Parathyroid adenoma (tissue), 2 donors: Measurements from ENCODE around the gene NTSR1.

Experiments
- H2AFZ ChIP-seq: fragments of 300-600 bp; sonication (generic); one replicate; pipeline ENCODE4 v1.7.0; 2017; ENCODE audit warnings: antibody characterized with exemption, mild to moderate bottlenecking
- H3K27ac ChIP-seq: fragments of 300-600 bp; sonication (generic); one replicate; pipeline ENCODE4 v1.7.0; 2017
- H3K27me3 ChIP-seq: fragments of 300-600 bp; sonication (generic); one replicate; pipeline ENCODE4 v1.7.0; 2017; ENCODE audit warnings: low read length; ENCODE audit not compliant: control insufficient read depth, insufficient read depth
- H3K36me3 ChIP-seq: fragments of 300-600 bp; sonication (generic); one replicate; pipeline ENCODE4 v1.7.0; 2017; ENCODE audit warnings: low read length; ENCODE audit not compliant: control insufficient read depth, insufficient read depth
- H3K4me1 ChIP-seq: fragments of 300-600 bp; sonication (generic); one replicate; pipeline ENCODE4 v1.7.0; 2017; ENCODE audit warnings: control low read depth
- H3K4me2 ChIP-seq: fragments of 300-600 bp; sonication (generic); one replicate; pipeline ENCODE4 v1.7.0; 2017; ENCODE audit warnings: low read length
- H3K4me3 ChIP-seq: fragments of 300-600 bp; sonication (generic); one replicate; pipeline ENCODE4 v1.7.0; 2017; ENCODE audit warnings: low read depth, low read length
- H3K79me2 ChIP-seq: fragments of 300-600 bp; sonication (generic); one replicate; pipeline ENCODE4 v1.7.0; 2017; ENCODE audit warnings: control low read depth
- H3K9ac ChIP-seq: fragments of 300-600 bp; sonication (generic); one replicate; pipeline ENCODE4 v1.7.0; 2017; ENCODE audit warnings: mild to moderate bottlenecking
- H3K9me3 ChIP-seq: fragments of 300-600 bp; sonication (generic); one replicate; pipeline ENCODE4 v1.7.0; 2017; ENCODE audit warnings: low read length; ENCODE audit not compliant: control insufficient read depth
- TF ChIP-seq, protein P1 (sequence below): fragments of 300-600 bp; sonication (generic); IDR thresholded peaks from one replicate; pipeline ENCODE4 v1.7.0; 2017; ENCODE audit warnings: antibody characterized with exemption, mild to moderate bottlenecking
- donor health status: primary hyperparathyroidism.

NTSR1 gene

DNA sequence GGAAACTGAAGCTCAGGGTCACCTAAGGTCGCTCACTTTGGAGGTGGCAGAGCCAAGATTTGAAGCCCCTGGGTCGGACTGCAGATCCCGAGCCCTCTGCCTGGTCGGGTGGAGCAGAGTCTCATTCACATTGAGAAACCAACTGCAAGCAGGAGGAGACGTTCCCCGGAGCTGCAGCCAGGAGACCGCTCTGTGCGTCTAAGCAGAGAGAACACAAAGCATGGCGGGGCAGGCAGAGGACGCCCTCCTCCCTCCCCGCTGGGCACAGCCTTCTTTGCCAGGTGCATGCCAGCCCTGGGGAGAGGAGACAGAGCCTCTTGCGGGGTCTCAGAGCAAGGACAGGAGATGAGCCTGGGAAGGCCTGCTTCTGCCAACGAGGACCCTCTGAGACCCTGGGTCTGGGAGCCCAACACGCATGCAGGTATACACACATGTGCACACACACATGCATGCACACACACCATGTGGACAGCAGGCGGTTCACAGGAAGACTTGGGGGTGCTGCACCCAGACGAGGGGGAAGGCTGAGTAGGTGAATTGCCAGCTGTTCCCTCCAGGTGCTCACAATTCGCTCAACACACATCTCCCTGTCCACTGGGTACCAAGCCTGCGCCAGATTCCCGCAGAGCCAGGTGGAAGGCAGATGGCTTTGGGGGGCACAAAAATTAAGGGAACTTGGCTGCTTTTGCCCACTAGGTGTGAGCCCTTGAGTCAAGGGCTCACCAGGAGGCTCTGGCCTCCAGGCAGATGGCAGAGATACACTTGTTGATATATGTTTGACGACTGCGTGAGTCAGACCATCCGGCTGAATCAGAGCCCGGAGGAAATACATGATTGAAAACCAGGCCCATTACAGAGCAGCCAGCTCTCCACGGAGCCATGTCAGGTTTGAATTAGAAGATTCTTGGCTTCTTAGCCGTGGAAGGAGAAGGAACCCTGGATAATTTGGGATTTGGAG is 5.5 kb upstream of the NTSR1 start:
- TF ChIP-seq, protein P1, sequence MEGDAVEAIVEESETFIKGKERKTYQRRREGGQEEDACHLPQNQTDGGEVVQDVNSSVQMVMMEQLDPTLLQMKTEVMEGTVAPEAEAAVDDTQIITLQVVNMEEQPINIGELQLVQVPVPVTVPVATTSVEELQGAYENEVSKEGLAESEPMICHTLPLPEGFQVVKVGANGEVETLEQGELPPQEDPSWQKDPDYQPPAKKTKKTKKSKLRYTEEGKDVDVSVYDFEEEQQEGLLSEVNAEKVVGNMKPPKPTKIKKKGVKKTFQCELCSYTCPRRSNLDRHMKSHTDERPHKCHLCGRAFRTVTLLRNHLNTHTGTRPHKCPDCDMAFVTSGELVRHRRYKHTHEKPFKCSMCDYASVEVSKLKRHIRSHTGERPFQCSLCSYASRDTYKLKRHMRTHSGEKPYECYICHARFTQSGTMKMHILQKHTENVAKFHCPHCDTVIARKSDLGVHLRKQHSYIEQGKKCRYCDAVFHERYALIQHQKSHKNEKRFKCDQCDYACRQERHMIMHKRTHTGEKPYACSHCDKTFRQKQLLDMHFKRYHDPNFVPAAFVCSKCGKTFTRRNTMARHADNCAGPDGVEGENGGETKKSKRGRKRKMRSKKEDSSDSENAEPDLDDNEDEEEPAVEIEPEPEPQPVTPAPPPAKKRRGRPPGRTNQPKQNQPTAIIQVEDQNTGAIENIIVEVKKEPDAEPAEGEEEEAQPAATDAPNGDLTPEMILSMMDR = no peak
- no peak overlapping the region for H3K4me3 ChIP-seq
- no peak overlapping the region for H3K4me2 ChIP-seq
- H3K9me3 ChIP-seq = no peaks in the 10 kb centered on the region
- H3K27me3 ChIP-seq = no peaks in the 10 kb centered on the region
- H3K36me3 ChIP-seq = no peaks in the 10 kb centered on the region
- no peak overlapping the region for H2AFZ ChIP-seq
- H3K4me1 ChIP-seq = no peaks in the 10 kb centered on the region
- H3K79me2 ChIP-seq = no peaks in the 10 kb centered on the region
- no peak overlapping the region for H3K27ac ChIP-seq
- no peak overlapping the region for H3K9ac ChIP-seq

- H3K36me3 ChIP-seq = no peaks in the 10 kb centered on the region
- no peaks in the 10 kb centered on the region for H3K4me1 ChIP-seq
- H3K4me3 ChIP-seq = no peak overlapping the region
- TF ChIP-seq, protein P1 = no peak
- H2AFZ ChIP-seq = no peak overlapping the region
- H3K27me3 ChIP-seq = no peaks in the 10 kb centered on the region
- H3K79me2 ChIP-seq = no peaks in the 10 kb centered on the region
- no peaks in the 10 kb centered on the region for H3K9me3 ChIP-seq
- no peak overlapping the region for H3K9ac ChIP-seq
- no peak overlapping the region for H3K27ac ChIP-seq
- H3K4me2 ChIP-seq = no peak overlapping the region
Measured at GRCh38 chr20:62703853-62704228, 4.8 kb upstream of the NTSR1 start.

DNA sequence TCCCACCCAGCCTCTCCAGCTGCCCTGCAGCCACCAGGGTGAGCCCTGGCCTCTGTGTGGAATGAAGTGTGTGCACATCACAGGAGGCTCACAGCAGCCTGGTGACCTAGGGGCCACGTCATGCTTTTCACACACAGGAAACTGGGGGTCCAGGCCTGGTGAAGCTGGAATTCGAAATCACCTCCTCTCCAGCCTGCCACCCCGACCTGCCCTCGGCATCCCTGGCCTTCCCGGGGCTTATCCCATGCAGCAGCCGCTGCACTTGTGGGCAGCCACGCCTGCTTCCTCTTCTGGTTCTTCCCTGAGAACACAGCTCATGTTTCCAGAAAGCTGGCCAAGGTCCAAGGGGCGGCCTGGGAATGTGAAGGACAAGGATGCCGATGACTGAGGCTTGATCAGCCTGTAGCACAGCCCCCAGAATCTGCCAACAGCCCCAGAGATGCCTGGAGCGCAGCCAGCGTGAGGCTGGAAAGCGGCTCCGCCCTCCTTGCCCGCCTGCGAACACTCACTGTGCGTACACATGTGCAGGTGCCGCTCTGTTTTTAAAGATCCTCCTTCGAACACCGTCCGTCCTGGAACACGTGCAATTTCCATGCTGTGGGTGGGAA is 4.2 kb upstream of the NTSR1 start:
- Histone ChIP-seq H2AFZ (no peak overlapping the region), H3K4me2 (no peak overlapping the region), H3K36me3 (no peaks in the 10 kb centered on the region), H3K27ac (no peak overlapping the region), H3K9ac (no peak overlapping the region), H3K27me3 (no peaks in the 10 kb centered on the region), H3K4me3 (no peak overlapping the region), H3K79me2 (no peaks in the 10 kb centered on the region), H3K9me3 (no peaks in the 10 kb centered on the region), H3K4me1 (no peaks in the 10 kb centered on the region)
- TF ChIP-seq, protein P1 = no peak

DNA sequence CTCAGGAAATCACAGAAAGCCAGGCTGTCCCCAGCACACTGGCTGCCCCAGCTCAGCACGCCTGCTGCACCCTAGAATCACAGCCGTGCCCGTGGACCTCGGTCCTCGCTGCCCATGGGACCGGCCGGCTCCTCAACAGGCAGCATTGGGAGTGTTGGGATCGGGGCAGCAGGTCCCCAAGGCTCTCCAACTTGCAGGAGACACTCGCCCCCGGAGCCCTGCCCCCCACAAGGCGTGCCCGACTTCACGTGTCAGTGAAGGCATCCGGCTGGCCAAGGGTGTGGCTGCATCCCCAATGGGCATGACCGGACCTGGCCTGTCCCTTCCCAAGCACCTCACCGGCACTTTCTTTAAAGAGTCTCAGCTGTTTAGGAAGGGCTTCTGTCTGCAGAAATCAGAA is 3.0 kb upstream of the NTSR1 start:
- Histone ChIP-seq H2AFZ (no peak overlapping the region), H3K36me3 (no peaks in the 10 kb centered on the region), H3K9ac (no peak overlapping the region), H3K9me3 (no peaks in the 10 kb centered on the region), H3K4me3 (no peak overlapping the region), H3K27me3 (no peaks in the 10 kb centered on the region), H3K79me2 (no peaks in the 10 kb centered on the region), H3K4me2 (no peak overlapping the region), H3K27ac (no peak overlapping the region), H3K4me1 (no peaks in the 10 kb centered on the region)
- TF ChIP-seq, protein P1 = no peak
